ENCODE measurements around the gene KHK.

The KHK gene

GRCh38 chr2:27149570-27150405 lies 63.2 kb downstream of the KHK start:
- DNase-seq (ENCODE audit: insufficient read length, low spot score), result no peak
- FAIRE-seq, result no peak
